ENCODE data around the gene PSMB5.

DNA sequence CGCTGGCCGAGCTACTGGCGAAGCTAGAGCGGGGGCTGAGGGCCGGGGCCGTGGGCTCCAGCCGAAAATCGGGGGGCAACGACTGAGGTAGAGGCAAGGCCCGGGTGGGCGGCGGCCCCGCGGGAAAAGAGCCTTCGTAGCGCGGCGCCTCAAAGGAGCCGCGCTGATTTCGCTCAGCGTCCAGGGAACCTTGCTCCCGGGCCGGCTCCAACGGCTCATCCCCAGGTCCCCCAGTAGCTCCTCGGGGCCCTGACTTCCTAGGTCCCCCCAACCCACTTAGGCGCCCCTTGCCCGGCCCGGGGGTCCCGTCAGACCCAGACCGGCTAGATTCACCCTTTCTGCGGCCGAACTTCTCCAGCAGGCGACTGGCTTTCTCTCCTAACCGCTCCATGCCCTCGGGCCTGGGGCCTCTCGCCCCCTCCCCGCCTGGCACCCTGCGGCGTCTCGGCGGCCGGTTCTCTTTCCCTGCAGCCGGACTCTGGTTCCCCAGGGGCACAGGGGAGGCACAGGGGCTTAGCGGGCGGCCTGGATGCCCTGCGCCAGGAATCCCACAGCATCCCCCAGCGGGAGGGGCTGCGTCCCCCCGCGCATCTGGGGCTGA, 52.7 kb downstream of the PSMB5 start:
- TF ChIP-seq EZH2 (IDR thresholded peaks at IDR 0.05) (no peak), POLR2AphosphoS5 (IDR thresholded peaks at IDR 0.05; ENCODE audit: borderline replicate concordance, low read depth, low read length) (no peak)
